GM10266 (cell line): Measurements from ENCODE around the gene TNP1.

ENCODE experiments used
- DNase-seq: peaks from one replicate; pipeline ENCODE4 v3.0.0; 2012; ENCODE audit errors: extremely low spot score
- TF ChIP-seq, protein P1 (sequence below): IDR thresholded peaks from 2 replicates; pipeline ENCODE4 v1.5.1; 2012; ENCODE audit warnings: mild to moderate bottlenecking, low read depth; ENCODE audit not compliant: control insufficient read depth, insufficient read depth; ENCODE audit errors: missing control alignments

Gene TNP1

DNA sequence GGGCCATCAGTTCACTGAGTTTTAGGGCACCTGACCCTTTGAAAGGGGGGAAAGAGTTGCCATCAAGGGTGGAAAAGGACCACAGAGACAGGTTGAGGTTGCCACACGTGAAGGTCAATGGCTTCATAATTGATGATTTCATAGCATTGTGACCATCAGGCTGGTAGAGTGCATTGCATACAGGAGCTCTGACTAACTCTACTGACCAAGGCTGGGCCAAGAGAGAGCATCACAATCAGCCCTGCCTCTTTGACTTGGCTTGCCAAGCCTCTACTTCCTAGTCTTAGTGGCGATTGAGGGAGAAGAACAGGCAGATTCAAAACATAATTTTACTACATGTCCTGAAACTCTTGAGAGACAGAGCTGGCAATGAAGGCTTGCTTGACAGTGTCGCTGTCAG, 5.8 kb upstream of the TNP1 start:
- DNase-seq, result no peak
- TF ChIP-seq, protein P1, sequence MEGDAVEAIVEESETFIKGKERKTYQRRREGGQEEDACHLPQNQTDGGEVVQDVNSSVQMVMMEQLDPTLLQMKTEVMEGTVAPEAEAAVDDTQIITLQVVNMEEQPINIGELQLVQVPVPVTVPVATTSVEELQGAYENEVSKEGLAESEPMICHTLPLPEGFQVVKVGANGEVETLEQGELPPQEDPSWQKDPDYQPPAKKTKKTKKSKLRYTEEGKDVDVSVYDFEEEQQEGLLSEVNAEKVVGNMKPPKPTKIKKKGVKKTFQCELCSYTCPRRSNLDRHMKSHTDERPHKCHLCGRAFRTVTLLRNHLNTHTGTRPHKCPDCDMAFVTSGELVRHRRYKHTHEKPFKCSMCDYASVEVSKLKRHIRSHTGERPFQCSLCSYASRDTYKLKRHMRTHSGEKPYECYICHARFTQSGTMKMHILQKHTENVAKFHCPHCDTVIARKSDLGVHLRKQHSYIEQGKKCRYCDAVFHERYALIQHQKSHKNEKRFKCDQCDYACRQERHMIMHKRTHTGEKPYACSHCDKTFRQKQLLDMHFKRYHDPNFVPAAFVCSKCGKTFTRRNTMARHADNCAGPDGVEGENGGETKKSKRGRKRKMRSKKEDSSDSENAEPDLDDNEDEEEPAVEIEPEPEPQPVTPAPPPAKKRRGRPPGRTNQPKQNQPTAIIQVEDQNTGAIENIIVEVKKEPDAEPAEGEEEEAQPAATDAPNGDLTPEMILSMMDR, result no peak

GRCh38 chr2:216863946-216864345, 4.1 kb upstream of the TNP1 start:
- no peak for DNase-seq
- TF ChIP-seq, protein P1, result no peak

DNA sequence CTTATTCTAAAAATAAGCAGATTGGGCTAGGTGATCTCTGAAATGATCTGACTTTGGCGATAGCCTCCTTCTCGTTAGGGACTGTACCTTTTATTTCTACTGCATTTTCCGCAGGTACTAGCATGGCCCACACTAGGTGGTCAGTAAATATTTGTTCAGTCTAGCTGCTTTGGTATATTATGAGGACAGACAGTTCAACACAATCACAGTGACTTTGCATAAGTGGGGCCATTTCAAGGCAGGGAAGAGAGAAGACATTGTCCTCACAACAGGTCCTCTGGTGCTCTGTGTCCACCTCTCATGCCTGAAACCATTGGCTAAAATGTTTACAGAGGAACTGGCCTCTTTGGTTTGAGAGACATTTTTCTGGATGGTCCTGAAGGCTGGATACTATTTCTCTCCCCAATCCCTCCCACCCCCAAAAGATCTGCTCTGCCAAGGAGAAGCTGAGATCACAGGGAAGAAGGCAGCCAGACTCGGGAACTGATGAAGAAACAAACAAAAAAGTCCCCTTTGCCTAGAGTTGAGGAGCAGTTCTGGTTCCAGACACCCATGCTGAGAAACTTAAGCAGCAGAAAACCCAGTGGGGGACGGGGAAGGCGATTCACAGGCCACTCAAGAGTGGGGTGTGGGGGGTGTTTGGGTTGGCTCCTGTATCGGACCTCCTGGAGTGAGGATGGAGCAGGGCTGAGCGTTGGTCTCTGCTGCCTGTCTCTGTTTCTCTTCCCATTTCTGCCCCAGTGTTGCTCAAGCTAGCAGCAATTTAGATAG, 2.9 kb upstream of the TNP1 start:
- TF ChIP-seq, protein P1, result no peak
- DNase-seq, result no peak

GRCh38 chr2:216860426-216861137, 718 bp upstream of the TNP1 start:
- no peak for DNase-seq

GRCh38 chr2:216858312-216858711, 1.6 kb downstream of the TNP1 start:
- DNase-seq, result no peak

More at GRCh38 chr2:216860426-216861137, 718 bp upstream of the TNP1 start:
- TF ChIP-seq, protein P1, result no peak

DNA sequence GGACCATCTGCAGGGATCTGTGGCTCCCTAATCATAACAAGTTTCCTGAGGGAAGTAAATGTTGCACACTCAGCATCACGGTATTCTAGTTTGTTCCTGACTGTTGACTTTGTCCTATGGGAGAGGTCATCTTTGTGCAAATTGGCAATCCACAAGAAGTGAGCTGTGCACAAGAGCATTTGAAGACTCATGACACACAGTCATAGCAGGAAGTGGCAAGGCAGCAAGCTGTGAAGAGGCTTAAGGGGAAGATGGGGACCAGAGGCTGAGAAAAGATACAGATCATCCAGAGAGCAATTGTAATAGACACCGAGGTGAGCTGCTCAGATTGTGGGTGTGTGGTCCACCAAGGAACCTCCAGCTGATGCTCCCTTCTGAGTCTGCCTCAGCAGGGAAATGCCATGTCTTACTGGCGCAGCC, 2.7 kb downstream of the TNP1 start:
- no peak for DNase-seq
- TF ChIP-seq, protein P1, result no peak

More at GRCh38 chr2:216858312-216858711, 1.6 kb downstream of the TNP1 start:
- TF ChIP-seq, protein P1, result no peak
